Measurements from ENCODE around the gene ATF3.

ATF3 gene

GRCh38 chr1:212608392-212608958, at the start of gene ATF3:
TSS of gene ATF3 (plus strand) at chr1:212608761. CDS start at chr1:212615022, 6,261 bp downstream.
- TF ChIP-seq ZNF274 (IDR thresholded peaks at IDR 0.05; ENCODE audit: low read depth, low read length): no peak
- H3K4me3 ChIP-seq (ENCODE audit: low read length): peak within 1 kb of the TSS; percentile 92

GRCh38 chr1:212559929-212560328, 48.6 kb upstream of the ATF3 start:
- no peak for TF ChIP-seq ZNF274 (IDR thresholded peaks at IDR 0.05; ENCODE audit: low read depth, low read length)
- no peak overlapping the region for H3K4me3 ChIP-seq (ENCODE audit: low read length)

- no peak overlapping the region for H3K4me3 ChIP-seq (ENCODE audit: low read length)
- TF ChIP-seq ZNF274 (IDR thresholded peaks at IDR 0.05; ENCODE audit: low read depth, low read length): no peak
Observed at GRCh38 chr1:212560933-212561460, 47.6 kb upstream of the ATF3 start.

GRCh38 chr1:212561501-212561931, 47.0 kb upstream of the ATF3 start:
- TF ChIP-seq ZNF274 (IDR thresholded peaks at IDR 0.05; ENCODE audit: low read depth, low read length): no peak
- H3K4me3 ChIP-seq (ENCODE audit: low read length): no peak overlapping the region

GRCh38 chr1:212562771-212563170, 45.8 kb upstream of the ATF3 start:
- no peak overlapping the region for H3K4me3 ChIP-seq (ENCODE audit: low read length)
- TF ChIP-seq ZNF274 (IDR thresholded peaks at IDR 0.05; ENCODE audit: low read depth, low read length): no peak

- TF ChIP-seq ZNF274 (IDR thresholded peaks at IDR 0.05; ENCODE audit: low read depth, low read length): no peak
- no peak overlapping the region for H3K4me3 ChIP-seq (ENCODE audit: low read length)
Observed at GRCh38 chr1:212565079-212565478, 43.5 kb upstream of the ATF3 start.

- no peak for TF ChIP-seq ZNF274 (IDR thresholded peaks at IDR 0.05; ENCODE audit: low read depth, low read length)
- H3K4me3 ChIP-seq (ENCODE audit: low read length): no peak overlapping the region; the same call in 1 of the 2 replicates
Observed at GRCh38 chr1:212565571-212566305, 42.8 kb upstream of the ATF3 start.

GRCh38 chr1:212566522-212567479, 41.8 kb upstream of the ATF3 start:
- TF ChIP-seq ZNF274 (IDR thresholded peaks at IDR 0.05; ENCODE audit: low read depth, low read length): no peak
- H3K4me3 ChIP-seq (ENCODE audit: low read length): peak overlapping the region; percentile 69

GRCh38 chr1:212567638-212568037, 40.9 kb upstream of the ATF3 start:
- no peak overlapping the region for H3K4me3 ChIP-seq (ENCODE audit: low read length)
- TF ChIP-seq ZNF274 (IDR thresholded peaks at IDR 0.05; ENCODE audit: low read depth, low read length): no peak

- TF ChIP-seq ZNF274 (IDR thresholded peaks at IDR 0.05; ENCODE audit: low read depth, low read length): no peak
- no peak overlapping the region for H3K4me3 ChIP-seq (ENCODE audit: low read length)
Observed at GRCh38 chr1:212568978-212569537, 39.5 kb upstream of the ATF3 start.

- TF ChIP-seq ZNF274 (IDR thresholded peaks at IDR 0.05; ENCODE audit: low read depth, low read length): no peak
- H3K4me3 ChIP-seq (ENCODE audit: low read length): no peak overlapping the region
Observed at GRCh38 chr1:212574732-212575131, 33.8 kb upstream of the ATF3 start.

GRCh38 chr1:212575333-212575732, 33.2 kb upstream of the ATF3 start:
- TF ChIP-seq ZNF274 (IDR thresholded peaks at IDR 0.05; ENCODE audit: low read depth, low read length): no peak
- no peak overlapping the region for H3K4me3 ChIP-seq (ENCODE audit: low read length)

- TF ChIP-seq ZNF274 (IDR thresholded peaks at IDR 0.05; ENCODE audit: low read depth, low read length): no peak
- H3K4me3 ChIP-seq (ENCODE audit: low read length): no peak overlapping the region
Observed at GRCh38 chr1:212578041-212578440, 30.5 kb upstream of the ATF3 start.

GRCh38 chr1:212581034-212581433, 27.5 kb upstream of the ATF3 start:
- no peak overlapping the region for H3K4me3 ChIP-seq (ENCODE audit: low read length)
- no peak for TF ChIP-seq ZNF274 (IDR thresholded peaks at IDR 0.05; ENCODE audit: low read depth, low read length)

All from GM08714 (cell line).